B cell (primary cell): Measurements from ENCODE around the gene ISLR. TPM values are rescaled to one million over a fixed set of nuclear protein-coding genes. Genes with fewer than 3 reads are reported as not detected.

ENCODE experiments used
- ATAC-seq: fragments of 200-7000 bp; cut with Tn5 transposase; one replicate; pipeline ENCODE4 v1.10.0; 2021; ENCODE audit warnings: low read depth, mild to moderate bottlenecking, moderate number of reproducible peaks, moderate library complexity
- CTCF ChIA-PET: fragments of 350-600 bp; sonication (Branson Sonifier 250); formaldehyde crosslinking; loops from one replicate; lab custom pipeline; 2021; ENCODE audit warnings: antibody characterized with exemption, inconsistent platforms; lab: Charles Lee
- POLR2A ChIA-PET: fragments of 350-600 bp; sonication (Branson Sonifier 250); formaldehyde crosslinking; loops from one replicate; lab custom pipeline; 2021; ENCODE audit warnings: antibody characterized with exemption; lab: Charles Lee
- DNase-seq: peaks from one replicate; pipeline ENCODE4 v3.0.0; 2013
- H2AFZ ChIP-seq: 2 replicates; pipeline ENCODE4 v1.6.1; 2012; ENCODE audit warnings: mild to moderate bottlenecking, low read depth, low read length; ENCODE audit not compliant: insufficient read depth, poor library complexity, severe bottlenecking
- H3K27ac ChIP-seq, 2 donors: 1 replicate in 1 of 2; 2 replicates in 1 of 2; pipeline ENCODE4 v1.5.1; 2012 to 2013; ENCODE audit warnings: low read length in 2 of 2, mild to moderate bottlenecking in 2 of 2, moderate library complexity in 1 of 2
- H3K27me3 ChIP-seq, 4 experiments: fragments of 200-600 bp in 1 of 4; sonication (generic) in 1 of 4; replicated peaks in 1 of 4; 1 replicate in 2 of 4; 2 replicates in 2 of 4; pipeline versions ENCODE4 v1.6.1 to v1.7.0; 2013 to 2016; ENCODE audit warnings: low read length in 3 of 4, mild to moderate bottlenecking in 2 of 4, mixed read lengths in 1 of 4, moderate library complexity in 1 of 4; ENCODE audit not compliant: insufficient read depth in 4 of 4, control insufficient read depth in 3 of 4; ENCODE audit errors: control extremely low read depth in 1 of 4
- H3K36me3 ChIP-seq, 2 experiments: replicated peaks in 1 of 2; 1 replicate in 1 of 2; 2 replicates in 1 of 2; pipeline versions ENCODE4 v1.6.1 to v1.7.1; 2013; ENCODE audit warnings: low read length in 1 of 2; ENCODE audit not compliant: insufficient read depth in 2 of 2, control insufficient read depth in 1 of 2; ENCODE audit errors: control extremely low read depth in 1 of 2, extremely low read depth in 1 of 2
- H3K4me1 ChIP-seq, 2 donors: fragments of 200-600 bp in 1 of 2; sonication (generic) in 1 of 2; 1 replicate in 1 of 2; 2 replicates in 1 of 2; pipeline versions ENCODE4 v1.5.1 to v1.6.1; 2013 to 2017; ENCODE audit warnings: low read length in 2 of 2; ENCODE audit not compliant: control insufficient read depth in 2 of 2, insufficient read depth in 2 of 2
- H3K4me2 ChIP-seq: replicated peaks from 2 replicates; pipeline ENCODE3; 2012; ENCODE audit warnings: mild to moderate bottlenecking, low read depth, low read length; ENCODE audit not compliant: poor library complexity, severe bottlenecking
- H3K4me3 ChIP-seq, 5 experiments: fragments of 200-600 bp in 1 of 5; sonication (generic) in 1 of 5; 1 replicate in 3 of 5; 2 replicates in 2 of 5; pipeline versions ENCODE4 v1.5.1 to v1.7.0; 2011 to 2016; ENCODE audit warnings: low read length in 4 of 5, mild to moderate bottlenecking in 4 of 5, low read depth in 2 of 5, control low read depth in 1 of 5, moderate library complexity in 1 of 5; ENCODE audit not compliant: insufficient read depth in 1 of 5; ENCODE audit errors: control extremely low read depth in 1 of 5, extremely low read depth in 1 of 5
- H3K79me2 ChIP-seq: fragments of 200-600 bp; sonication (generic); one replicate; pipeline ENCODE4 v1.6.0; 2016; ENCODE audit warnings: low read length; ENCODE audit not compliant: control insufficient read depth, insufficient read depth
- H3K9ac ChIP-seq: fragments of 200-600 bp; sonication (generic); 2 replicates; pipeline ENCODE4 v1.6.1; 2017; ENCODE audit warnings: mild to moderate bottlenecking, low read length, moderate library complexity
- H3K9me3 ChIP-seq, 3 donors: one replicate each; pipeline versions ENCODE4 v1.6.1 to v1.7.1; 2013; ENCODE audit warnings: low read length in 2 of 3; ENCODE audit not compliant: control insufficient read depth in 2 of 3, insufficient read depth in 1 of 3; ENCODE audit errors: control extremely low read depth in 1 of 3
- H4K20me1 ChIP-seq: 2 replicates; pipeline ENCODE4 v1.6.0; 2012; ENCODE audit warnings: mild to moderate bottlenecking, low read length; ENCODE audit not compliant: insufficient read depth, control insufficient read depth, poor library complexity, severe bottlenecking
- H3K27ac Mint-ChIP-seq: one replicate; pipeline ENCODE4 v1.8.0; 2021; ENCODE audit warnings: mixed read lengths
- H3K27me3 Mint-ChIP-seq: one replicate; pipeline ENCODE4 v1.8.0; 2021; ENCODE audit warnings: mixed read lengths
- H3K4me1 Mint-ChIP-seq: one replicate; pipeline ENCODE4 v1.8.0; 2021; ENCODE audit warnings: mixed read lengths
- H3K4me3 Mint-ChIP-seq: one replicate; pipeline ENCODE4 v1.8.0; 2021; ENCODE audit warnings: mixed read lengths
- H3K9me3 Mint-ChIP-seq: one replicate; pipeline ENCODE4 v1.8.0; 2022; ENCODE audit warnings: mixed read lengths; ENCODE audit not compliant: insufficient read depth
- EZH2 ChIP-seq: IDR thresholded peaks from 2 replicates; pipeline ENCODE4 v1.6.1; 2012; ENCODE audit warnings: borderline replicate concordance, low read depth, mild to moderate bottlenecking, moderate library complexity, low read length; ENCODE audit not compliant: insufficient read depth, poor library complexity, severe bottlenecking
- WGBS: methylation state at CpG from one replicate; pipeline ENCODE4 v1.1.5; 2013; ENCODE audit warnings: missing lambda C conversion rate; ENCODE audit not compliant: insufficient coverage; 5-methylcytosine and 5-hydroxymethylcytosine counted together
- intact Hi-C: fragments of 100-400 bp; cut with micrococcal nuclease; formaldehyde crosslinking; loops from one replicate; pipeline ENCODE4 v1.10.0; 2022
- polyA plus RNA-seq: library from polyadenylated mRNA; depleted of rRNA; stranded (reverse); fragments of >200 nt; gene quantifications from 2 replicates; pipeline ENCODE4 v1.2.3, GENCODE V29; 2012
- total RNA-seq, 2 donors: library from RNA; stranded (reverse); fragments of 120-200 nt in 1 of 2; gene quantifications; 1 replicate in 1 of 2; 2 replicates in 1 of 2; pipeline versions ENCODE4 v1.2.3 to v1.2.4, GENCODE V29; 2013 to 2022
- TF ChIP-seq, protein P1 (sequence below): fragments of 200-600 bp; IDR thresholded peaks from one replicate; pipeline ENCODE4 v1.8.0; 2022; ENCODE audit warnings: antibody characterized with exemption, mild to moderate bottlenecking

The ISLR gene
- total and polyA plus RNA-seq, 2 donors (not counting 1 experiment from before 2014, with no cell fraction given) = not detected

DNA sequence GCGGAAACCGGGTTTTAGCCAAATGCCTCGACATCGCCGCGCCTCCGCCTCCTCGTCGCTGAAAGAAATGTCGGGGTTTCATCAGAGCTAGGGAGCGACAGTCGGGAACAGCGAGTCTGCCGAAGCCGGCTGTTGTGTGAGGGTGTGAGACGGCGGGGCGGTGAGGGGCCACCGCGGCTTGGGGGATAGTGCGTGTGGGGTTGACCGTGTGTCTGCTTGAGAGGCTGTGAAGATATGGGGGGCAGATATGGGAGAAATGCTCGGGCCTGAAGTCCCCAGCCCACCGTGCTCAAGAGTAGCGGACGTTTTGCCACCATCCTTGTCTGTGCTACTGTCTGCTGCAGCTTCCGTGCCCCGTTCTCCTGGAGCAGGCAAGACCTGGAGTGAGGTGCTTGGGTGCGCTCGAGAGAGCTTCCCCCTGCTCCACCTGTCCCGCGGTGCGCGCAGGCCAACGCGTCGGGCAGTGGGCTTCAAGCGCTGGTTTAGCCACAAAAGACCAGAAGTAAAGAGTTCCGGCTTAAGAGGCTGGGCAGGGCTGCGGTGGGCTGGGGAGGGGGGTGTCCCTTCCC is 43.8 kb upstream of the ISLR start:
- ChIA-PET CTCF (interaction anchor here (1.4 kb wide), 1 partner anchor 14 kb away, joined by 4 read pairs; no protein-coding TSS in a partner anchor), POLR2A (no interaction called here)
- intact Hi-C loops = no loop called here
- H3K4me2 ChIP-seq = peak overlapping the region; percentile 79
- H4K20me1 ChIP-seq = no peaks in the 10 kb centered on the region
- peak overlapping the region; percentile 56 for H3K27ac Mint-ChIP-seq
- TF ChIP-seq, protein P1, sequence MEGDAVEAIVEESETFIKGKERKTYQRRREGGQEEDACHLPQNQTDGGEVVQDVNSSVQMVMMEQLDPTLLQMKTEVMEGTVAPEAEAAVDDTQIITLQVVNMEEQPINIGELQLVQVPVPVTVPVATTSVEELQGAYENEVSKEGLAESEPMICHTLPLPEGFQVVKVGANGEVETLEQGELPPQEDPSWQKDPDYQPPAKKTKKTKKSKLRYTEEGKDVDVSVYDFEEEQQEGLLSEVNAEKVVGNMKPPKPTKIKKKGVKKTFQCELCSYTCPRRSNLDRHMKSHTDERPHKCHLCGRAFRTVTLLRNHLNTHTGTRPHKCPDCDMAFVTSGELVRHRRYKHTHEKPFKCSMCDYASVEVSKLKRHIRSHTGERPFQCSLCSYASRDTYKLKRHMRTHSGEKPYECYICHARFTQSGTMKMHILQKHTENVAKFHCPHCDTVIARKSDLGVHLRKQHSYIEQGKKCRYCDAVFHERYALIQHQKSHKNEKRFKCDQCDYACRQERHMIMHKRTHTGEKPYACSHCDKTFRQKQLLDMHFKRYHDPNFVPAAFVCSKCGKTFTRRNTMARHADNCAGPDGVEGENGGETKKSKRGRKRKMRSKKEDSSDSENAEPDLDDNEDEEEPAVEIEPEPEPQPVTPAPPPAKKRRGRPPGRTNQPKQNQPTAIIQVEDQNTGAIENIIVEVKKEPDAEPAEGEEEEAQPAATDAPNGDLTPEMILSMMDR = no peak
- TF ChIP-seq EZH2 = peak; percentile 88
- H3K27me3 Mint-ChIP-seq = peaks cover 57% of the 10 kb centered on the region
- peaks cover 0 to 68% (median 12%) of the 10 kb centered on the region in 3 donors for H3K9me3 ChIP-seq
- H3K36me3 ChIP-seq = no peaks in the 10 kb centered on the region
- no peak overlapping the region for H3K9ac ChIP-seq
- peak overlapping the region; percentile 78 for H3K4me3 Mint-ChIP-seq
- no peaks in the 10 kb centered on the region for H3K9me3 Mint-ChIP-seq
- ATAC-seq (no peak), DNase-seq (peak; percentile 61)
- no peak overlapping the region for H2AFZ ChIP-seq
- WGBS = 8% methylated on average over 37 of the region's 40 CpGs
- H3K4me3 ChIP-seq = no peak overlapping the region
- peaks cover 0 to 81% (median 49%) of the 10 kb centered on the region in 4 experiments for H3K27me3 ChIP-seq
- no peak overlapping the region for H3K27ac ChIP-seq
- H3K4me1 ChIP-seq = peaks cover 64 to 66% of the 10 kb centered on the region in 2 donors
- H3K4me1 Mint-ChIP-seq = peaks cover 46% of the 10 kb centered on the region
- no peaks in the 10 kb centered on the region for H3K79me2 ChIP-seq

DNA sequence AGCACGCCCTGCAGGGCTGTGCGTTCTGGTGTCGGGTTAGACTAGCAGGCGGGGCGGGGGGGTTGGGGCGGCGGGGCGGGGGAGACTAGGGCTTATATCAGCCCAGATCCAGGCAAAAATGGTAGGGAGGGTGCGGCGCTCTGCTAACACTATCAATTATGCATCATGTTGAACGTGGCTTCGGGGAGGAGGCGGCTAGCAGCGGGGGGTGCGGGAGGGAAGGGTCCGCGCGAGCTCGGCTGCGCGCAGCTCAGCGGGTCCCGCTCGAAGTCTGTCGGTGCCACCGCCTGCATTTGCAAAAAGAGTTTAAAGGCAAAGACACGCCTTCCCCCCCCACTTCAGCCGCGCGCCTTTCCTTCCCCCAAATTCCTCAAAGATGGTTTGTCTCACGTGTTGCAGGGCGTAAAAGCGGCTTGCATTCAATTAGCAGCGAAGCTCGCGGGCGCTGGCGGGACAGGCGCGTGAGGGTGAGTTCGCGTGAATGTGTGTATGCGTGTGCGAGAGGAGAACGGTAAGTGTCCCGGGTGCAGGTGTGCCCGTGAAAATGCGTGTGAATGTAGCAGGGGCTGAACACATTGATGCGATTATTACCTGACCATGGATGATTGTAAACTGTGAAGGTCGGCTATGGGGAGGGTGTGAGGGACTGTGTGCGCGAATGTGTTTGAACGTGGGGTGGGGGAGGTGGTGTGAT is 43.2 kb upstream of the ISLR start, which contains the start of gene ISLR2:
Gene ISLR2, plus strand, starts transcription at position 432 of the 694 bp plus-strand sequence. CDS start 2,169 bp downstream, outside the sequence.
- WGBS = 7% methylated on average over 35 of the region's 53 CpGs
- no peaks in the 10 kb centered on the region for H4K20me1 ChIP-seq
- Mint-ChIP-seq H3K27me3 (peaks cover 63% of the 10 kb centered on the region), H3K4me3 (peak within 1 kb of the TSS; percentile 78), H3K9me3 (no peaks in the 10 kb centered on the region), H3K27ac (peak within 1 kb of the TSS; percentile 71), H3K4me1 (peaks cover 51% of the 10 kb centered on the region)
- intact Hi-C loops = no loop called here
- ATAC-seq = no peak
- H3K79me2 ChIP-seq = no peaks in the 10 kb centered on the region
- peaks cover 0 to 74% (median 12%) of the 10 kb centered on the region in 3 donors for H3K9me3 ChIP-seq
- no peak within 1 kb of the TSS for H3K9ac ChIP-seq
- H2AFZ ChIP-seq = no peak within 1 kb of the TSS
- H3K4me1 ChIP-seq = peaks cover 66 to 67% of the 10 kb centered on the region in 2 donors
- no peaks in the 10 kb centered on the region for H3K36me3 ChIP-seq
- H3K27ac ChIP-seq = no peak within 1 kb of the TSS
- H3K27me3 ChIP-seq = peaks cover 0 to 87% (median 55%) of the 10 kb centered on the region in 4 experiments
- DNase-seq = peak; percentile 55
- ChIA-PET POLR2A (no interaction called here), CTCF (no interaction called here)
- H3K4me2 ChIP-seq = peak within 1 kb of the TSS; percentile 79
- H3K4me3 ChIP-seq = no peak within 1 kb of the TSS
- TF ChIP-seq, protein P1 = no peak
- TF ChIP-seq EZH2 = no peak
